Neural progenitor cell (in vitro differentiated cells): ENCODE measurements around the gene DYNLT2.

ENCODE experiments used
- CTCF ChIP-seq: fragments of 200-600 bp; sonication (generic); IDR thresholded peaks from 2 replicates; pipeline ENCODE4 v1.5.1; 2017; ENCODE audit warnings: antibody characterized with exemption, mild to moderate bottlenecking
- EZH2 ChIP-seq: fragments of 200-600 bp; sonication (generic); IDR thresholded peaks from 2 replicates; pipeline ENCODE4 v1.6.1; 2017; ENCODE audit warnings: antibody characterized with exemption, mild to moderate bottlenecking, moderate library complexity

GRCh38 chr6:169779092-169779815 lies 27.9 kb upstream of the DYNLT2 start:
- TF ChIP-seq CTCF (no peak), EZH2 (no peak)
